HepG2 (cell line): Measurements from ENCODE around the gene HOXA5. TPM values are rescaled to one million over a fixed set of nuclear protein-coding genes. Genes with fewer than 3 reads are reported as not detected.

Source experiments
- FOXC1 ChIP-seq: sonication (generic); formaldehyde crosslinking; IDR thresholded peaks from 2 replicates; pipeline ENCODE4 v1.8.0; 2022; ENCODE audit warnings: mild to moderate bottlenecking, missing genetic modification reagents, borderline replicate concordance
- HBP1 ChIP-seq: IDR thresholded peaks from 2 replicates; pipeline ENCODE4 v1.6.1; 2016; ENCODE audit warnings: low read depth, control low read depth
- HNF1A ChIP-seq, 2 experiments: sonication (generic) in 1 of 2; formaldehyde crosslinking in 1 of 2; IDR thresholded peaks; 2 replicates each; pipeline versions ENCODE4 v1.4.0 to v1.6.1; 2016 to 2020; ENCODE audit warnings: borderline replicate concordance in 1 of 2, low read depth in 1 of 2, mild to moderate bottlenecking in 1 of 2, missing genetic modification reagents in 1 of 2
- HNF1B ChIP-seq: sonication (generic); formaldehyde crosslinking; IDR thresholded peaks from 2 replicates; pipeline ENCODE4 v1.5.1; 2020; ENCODE audit warnings: mild to moderate bottlenecking, moderate library complexity, missing genetic modification reagents
- MBD4 ChIP-seq: IDR thresholded peaks from 2 replicates; pipeline ENCODE4 v1.6.1; 2012; ENCODE audit warnings: low read length, inconsistent platforms, borderline replicate concordance
- PAXIP1 ChIP-seq: sonication (generic); formaldehyde crosslinking; conservative IDR thresholded peaks from 2 replicates; pipeline ENCODE4 v1.4.0; 2020; ENCODE audit warnings: mild to moderate bottlenecking, missing genetic modification reagents, moderate library complexity
- POLR2AphosphoS5 ChIP-seq: IDR thresholded peaks from 2 replicates; pipeline ENCODE4 v1.6.1; 2012; ENCODE audit warnings: low read depth, low read length
- ZNF281 ChIP-seq: sonication (generic); formaldehyde crosslinking; IDR thresholded peaks from 2 replicates; pipeline ENCODE4 v1.4.0; 2020; ENCODE audit warnings: missing genetic modification reagents, borderline replicate concordance
- ZNF292 ChIP-seq: sonication (generic); formaldehyde crosslinking; IDR thresholded peaks from 2 replicates; pipeline ENCODE4 v1.8.1; 2022; ENCODE audit warnings: mild to moderate bottlenecking, low read depth, missing genetic modification reagents, borderline replicate concordance
- ZNF460 ChIP-seq: sonication (generic); formaldehyde crosslinking; IDR thresholded peaks from 2 replicates; pipeline ENCODE4 v1.5.1; 2020; ENCODE audit warnings: missing genetic modification reagents, mild to moderate bottlenecking, borderline replicate concordance
- ZNF589 ChIP-seq: sonication (generic); formaldehyde crosslinking; conservative IDR thresholded peaks from 2 replicates; pipeline ENCODE4 v1.8.0; 2022; ENCODE audit warnings: mild to moderate bottlenecking, moderate library complexity, missing genetic modification reagents
- ZNF777 ChIP-seq: sonication (generic); formaldehyde crosslinking; IDR thresholded peaks from 2 replicates; pipeline ENCODE4 v1.4.0; 2020; ENCODE audit warnings: missing genetic modification reagents
- polyA plus RNA-seq, 8 experiments: library from polyadenylated mRNA; depleted of rRNA in 3 of 8; stranded (reverse) in 7 of 8; unstranded in 1 of 8; fragments of >200 nt; fragmentation: Illumina TruSeq in 4 of 8; extraction: Trizol in 4 of 8; gene quantifications; 2 replicates each; pipeline versions ENCODE4 v1.2.1 to v1.2.3, GENCODE V29; 2011 to 2016; ENCODE audit warnings: low read depth in 4 of 8, missing spikeins in 1 of 8, mixed read lengths in 1 of 8; ENCODE audit not compliant: insufficient read depth in 1 of 8
- total RNA-seq, 5 experiments: library from RNA; depleted of rRNA; stranded (reverse); fragments of >200 nt; fragmentation: Illumina TruSeq; extraction: Trizol; gene quantifications; 2 replicates each; pipeline ENCODE4 v1.2.3, GENCODE V29; 2016; ENCODE audit warnings: low read depth in 1 of 5

HOXA5 gene
- total and polyA plus RNA-seq, 2 of the 13 experiments (the other 11 are each of a cell fraction or from before 2014, with no cell fraction given), result 3.2 to 3.6 TPM

GRCh38 chr7:27143023-27143949, at the start of gene HOXA5 (continued):
- TF ChIP-seq HBP1 (CRISPR knock-in tag) (no peak), ZNF281 (CRISPR knock-in tag) (no peak), FOXC1 (CRISPR knock-in tag) (no peak), ZNF589 (CRISPR knock-in tag) (no peak), ZNF292 (CRISPR knock-in tag) (no peak), ZNF460 (CRISPR knock-in tag) (no peak), MBD4 (no peak), HNF1B (CRISPR knock-in tag) (no peak), POLR2AphosphoS5 (peak; percentile 34; the same call in 1 of the 2 replicates), HNF1A (IDR thresholded peaks at IDR 0.05; ENCODE audit: low read depth) (no peak), HNF1A (CRISPR knock-in tag; IDR thresholded peaks at IDR 0.05; ENCODE audit: borderline replicate concordance) (no peak), ZNF777 (CRISPR knock-in tag) (no peak), PAXIP1 (no peak; the same call in 1 of the 2 replicates)
